Endothelial cell of umbilical vein (primary cell): ENCODE results near the gene CPNE7. TPM values are rescaled to one million over a fixed set of nuclear protein-coding genes. Genes with fewer than 3 reads are reported as not detected.

Experiments used
- BruUV-seq: library from RNA; stranded (reverse); fragments of 400-500 nt; replicated peaks from 2 replicates; lab custom pipeline; 2021; lab: Mats Ljungman, UMichigan
- CTCF ChIA-PET: fragments of 300-600, 350-600 bp; sonication (Branson Sonifier 250); formaldehyde crosslinking; loops from one replicate; lab custom pipeline; 2021; ENCODE audit warnings: antibody characterized with exemption, inconsistent platforms; lab: Charles Lee
- POLR2A ChIA-PET: fragments of 300-600, 350-600 bp; sonication (Branson Sonifier 250); formaldehyde crosslinking; loops from one replicate; lab custom pipeline; 2021; ENCODE audit warnings: antibody characterized with exemption, inconsistent platforms; lab: Charles Lee
- DNase-seq: peaks from one replicate; pipeline ENCODE4 v3.0.0-alpha.2; 2011; ENCODE audit warnings: low read depth, low spot score
- FAIRE-seq: peaks from 2 replicates; lab custom pipeline; 2011; peaks lifted over from hg19 to GRCh38; lab: Jason Lieb, UNC
- H2AFZ ChIP-seq: 2 replicates; pipeline ENCODE4 v1.6.0; 2012; ENCODE audit warnings: low read depth, low read length, control low read depth, inconsistent platforms
- H3K27ac ChIP-seq: 2 replicates; pipeline ENCODE4 v1.5.1; 2011; ENCODE audit warnings: low read depth, mild to moderate bottlenecking, control low read depth, low read length, moderate library complexity; ENCODE audit not compliant: insufficient read depth
- H3K27me3 ChIP-seq, 2 experiments: 2 replicates each; pipeline versions ENCODE4 v1.6.0 to v1.6.1; 2011; ENCODE audit warnings: low read length in 2 of 2, mixed read lengths in 1 of 2; ENCODE audit not compliant: control insufficient read depth in 2 of 2, insufficient read depth in 2 of 2
- H3K36me3 ChIP-seq, 2 experiments: 2 replicates in 1 of 2; 3 replicates in 1 of 2; pipeline ENCODE4 v1.5.1; 2011; ENCODE audit warnings: low read length in 2 of 2, mild to moderate bottlenecking in 1 of 2, moderate library complexity in 1 of 2; ENCODE audit not compliant: control insufficient read depth in 2 of 2, insufficient read depth in 2 of 2; ENCODE audit errors: extremely low read depth in 1 of 2
- H3K4me1 ChIP-seq: 3 replicates; pipeline ENCODE4 v1.5.1; 2011; ENCODE audit warnings: mild to moderate bottlenecking, low read length; ENCODE audit not compliant: control insufficient read depth, insufficient read depth; ENCODE audit errors: extremely low read depth
- H3K4me2 ChIP-seq: 2 replicates; pipeline ENCODE4 v1.6.1; 2011; ENCODE audit warnings: low read length, control low read depth, mixed read lengths; ENCODE audit not compliant: insufficient read depth
- H3K4me3 ChIP-seq, 3 experiments: fragments of 200-600 bp in 1 of 3; sonication (generic), shearing (Covaris generic) in 1 of 3; replicated peaks in 1 of 3; 2 replicates each; pipeline ENCODE4 v1.5.1; 2011 to 2016; ENCODE audit warnings: control low read depth in 3 of 3, low read length in 3 of 3, mild to moderate bottlenecking in 2 of 3, inconsistent platforms in 1 of 3, low read depth in 1 of 3, moderate library complexity in 1 of 3; ENCODE audit not compliant: insufficient read depth in 1 of 3
- H3K79me2 ChIP-seq: 2 replicates; pipeline ENCODE4 v1.6.0; 2012; ENCODE audit warnings: low read length, inconsistent platforms; ENCODE audit not compliant: control insufficient read depth, insufficient read depth
- H3K9ac ChIP-seq: replicated peaks from 2 replicates; pipeline ENCODE3; 2011; ENCODE audit warnings: low read length, control low read depth; ENCODE audit not compliant: insufficient read depth; ENCODE audit errors: extremely low read depth
- H3K9me1 ChIP-seq: replicated peaks from 3 replicates; pipeline ENCODE4 v1.6.0; 2011; ENCODE audit warnings: mild to moderate bottlenecking, low read length; ENCODE audit not compliant: control insufficient read depth, insufficient read depth; ENCODE audit errors: extremely low read depth
- H3K9me3 ChIP-seq: replicated peaks from 2 replicates; pipeline ENCODE4 v1.5.1; 2012; ENCODE audit warnings: low read length, inconsistent platforms; ENCODE audit not compliant: control insufficient read depth, insufficient read depth
- H4K20me1 ChIP-seq: replicated peaks from 2 replicates; pipeline ENCODE3; 2011; ENCODE audit warnings: mild to moderate bottlenecking, low read length; ENCODE audit not compliant: control insufficient read depth, insufficient read depth; ENCODE audit errors: extremely low read depth
- EZH2 ChIP-seq: IDR thresholded peaks from 2 replicates; pipeline ENCODE4 v1.6.1; 2012; ENCODE audit warnings: borderline replicate concordance, low read depth, mild to moderate bottlenecking, moderate library complexity, low read length, inconsistent platforms; ENCODE audit not compliant: severe bottlenecking
- FOS ChIP-seq: IDR thresholded peaks from 2 replicates; pipeline ENCODE4 v1.6.1; 2011; ENCODE audit warnings: mild to moderate bottlenecking, low read length, moderate library complexity, borderline replicate concordance; ENCODE audit not compliant: insufficient read depth
- GATA2 ChIP-seq: IDR thresholded peaks from 2 replicates; pipeline ENCODE4 v1.7.0; 2011; ENCODE audit warnings: low read depth, mild to moderate bottlenecking, moderate library complexity, mixed read lengths, low read length; ENCODE audit not compliant: insufficient read length, insufficient read depth
- MAX ChIP-seq: IDR thresholded peaks from 2 replicates; pipeline ENCODE4 v1.6.1; 2011; ENCODE audit not compliant: insufficient read depth, insufficient read length
- MYC ChIP-seq: IDR thresholded peaks from one replicate; pipeline ENCODE4 v1.6.1; 2011; ENCODE audit warnings: mild to moderate bottlenecking, low read depth, low read length
- POLR2A ChIP-seq: IDR thresholded peaks from 2 replicates; pipeline ENCODE4 v1.6.1; 2012; ENCODE audit warnings: low read depth, mild to moderate bottlenecking, control low read depth, low read length
- POLR2AphosphoS5 ChIP-seq: IDR thresholded peaks from 2 replicates; pipeline ENCODE4 v1.6.1; 2012; ENCODE audit warnings: low read depth, mild to moderate bottlenecking, control low read depth, low read length, moderate library complexity; ENCODE audit not compliant: insufficient read depth
- dilution Hi-C: fragments of 300-500 bp; cut with MboI; formaldehyde crosslinking; loops from one replicate; pipeline ENCODE4 v1.15.0; 2019; ENCODE audit warnings: low sequenced_read_pairs; ENCODE audit not compliant: extremely low pct_ligation_motif_present
- intact Hi-C: fragments of 100-400 bp; cut with micrococcal nuclease; formaldehyde crosslinking; loops from one replicate; pipeline ENCODE4 v1.10.0; 2022
- polyA plus RNA-seq, 4 experiments: library from polyadenylated mRNA; depleted of rRNA in 3 of 4; stranded (reverse) in 3 of 4; unstranded in 1 of 4; fragments of >200 nt; gene quantifications; 2 replicates each; pipeline versions ENCODE4 v1.2.1 to v1.2.3, GENCODE V29; 2011 to 2012; ENCODE audit warnings: missing spikeins in 1 of 4
- total RNA-seq: library from RNA; stranded (reverse); gene quantifications from 2 replicates; pipeline ENCODE4 v1.2.3, GENCODE V29; 2021

CPNE7 gene
- total and polyA plus RNA-seq, 2 donors (not counting 3 experiments of a cell fraction or from before 2014, with no cell fraction given), result 2.0 to 5.9 TPM

GRCh38 chr16:89541792-89542191 lies 33.8 kb upstream of the CPNE7 start:
- no peak overlapping the region for H3K27ac ChIP-seq
- no peak overlapping the region for H3K4me2 ChIP-seq
- no peaks in the 10 kb centered on the region for H4K20me1 ChIP-seq
- intact Hi-C loops (no loop called here), dilution Hi-C loops (no loop called here)
- FAIRE-seq (no peak), DNase-seq (no peak)
- no peak overlapping the region for H3K4me3 ChIP-seq
- ChIA-PET CTCF (interaction anchor here (0.9 to 1.5 kb wide), 4 partner anchors 10 to 15 kb away, joined by 3 to 6 read pairs (median 3); no protein-coding TSS in a partner anchor), POLR2A (no interaction called here)
- H2AFZ ChIP-seq, result no peak overlapping the region
- H3K79me2 ChIP-seq, result no peaks in the 10 kb centered on the region
- no peaks in the 10 kb centered on the region for H3K4me1 ChIP-seq
- no peaks in the 10 kb centered on the region for H3K9me3 ChIP-seq
- no TSS peak for BruUV-seq
- H3K27me3 ChIP-seq, result no peaks in the 10 kb centered on the region
- H3K9ac ChIP-seq, result no peak overlapping the region
- H3K9me1 ChIP-seq, result no peaks in the 10 kb centered on the region
- no peak for TF ChIP-seq MYC
- peaks cover 0 to 31% of the 10 kb centered on the region in 2 experiments for H3K36me3 ChIP-seq

- Histone ChIP-seq H3K9me3 (no peaks in the 10 kb centered on the region), H3K4me2 (no peak overlapping the region), H3K36me3 (peaks cover 0 to 17% of the 10 kb centered on the region in 2 experiments), H4K20me1 (no peaks in the 10 kb centered on the region), H2AFZ (no peak overlapping the region), H3K9ac (no peak overlapping the region), H3K4me1 (no peaks in the 10 kb centered on the region), H3K4me3 (no peak overlapping the region), H3K79me2 (no peaks in the 10 kb centered on the region), H3K9me1 (no peaks in the 10 kb centered on the region), H3K27ac (no peak overlapping the region), H3K27me3 (no peaks in the 10 kb centered on the region)
- CTCF ChIA-PET, result interaction anchor here (1.7 kb wide), 1 partner anchor 13 kb away, joined by 5 read pairs; no protein-coding TSS in a partner anchor
- FAIRE-seq (no peak), DNase-seq (no peak)
- intact Hi-C loops, result no loop called here
- POLR2A ChIA-PET, result no interaction called here
- BruUV-seq, result no TSS peak
- TF ChIP-seq FOS (no peak), POLR2A (no peak), MAX (no peak), POLR2AphosphoS5 (no peak), MYC (no peak), EZH2 (no peak), GATA2 (no peak)
- dilution Hi-C loops, result no loop called here
Observed at GRCh38 chr16:89544113-89544512, 31.4 kb upstream of the CPNE7 start.
